ENCODE results near the gene ADARB1.

Gene ADARB1

DNA sequence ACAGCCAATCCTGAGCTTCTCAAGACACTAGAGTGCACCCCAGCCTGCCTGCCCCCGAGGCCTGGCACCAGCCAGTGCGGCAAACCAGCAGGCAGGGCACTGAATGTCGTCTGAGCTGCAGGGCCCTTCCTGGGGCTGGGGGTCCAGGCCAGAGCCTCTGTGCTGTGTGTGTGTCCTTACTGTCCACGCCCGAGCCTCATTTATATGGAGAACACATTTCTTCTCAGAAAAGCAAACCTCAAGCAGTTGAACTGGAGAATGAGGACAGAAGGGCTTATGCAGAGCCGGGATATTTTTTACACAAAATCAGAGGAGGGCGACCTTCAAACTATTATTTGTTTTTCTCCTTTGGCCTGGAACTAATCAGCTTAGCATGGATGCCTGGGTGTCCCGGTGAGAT lies 160.6 kb downstream of the ADARB1 start:
- no peak for DNase-seq

- no peak for DNase-seq
These were observed 161.1 kb downstream of the ADARB1 start for GRCh38 chr21:45235488-45235887.

DNA sequence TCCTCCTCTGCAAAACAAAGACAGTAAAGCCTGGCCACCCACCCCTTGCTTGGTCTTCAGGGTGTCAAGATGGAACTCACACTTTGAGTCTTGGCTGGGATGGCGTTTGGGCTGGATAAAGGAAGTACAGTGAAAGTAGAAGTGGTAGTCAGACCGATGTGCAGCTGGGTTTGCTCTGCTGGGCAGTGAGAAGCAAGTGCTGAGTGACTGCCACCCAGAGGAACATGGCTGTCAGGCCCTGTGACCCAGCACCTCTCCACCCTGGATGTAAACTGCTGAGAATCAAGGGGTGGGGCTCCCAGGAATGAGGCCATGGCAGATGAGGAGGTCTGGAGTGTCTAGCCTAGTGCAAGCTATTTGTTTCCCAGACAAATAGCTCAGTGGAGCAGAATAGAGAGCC lies 162.1 kb downstream of the ADARB1 start:
- no peak for DNase-seq

GRCh38 chr21:45237401-45237800 lies 163.0 kb downstream of the ADARB1 start:
- DNase-seq: no peak

- DNase-seq: no peak
These were observed 167.0 kb downstream of the ADARB1 start for GRCh38 chr21:45241357-45241756.

DNA sequence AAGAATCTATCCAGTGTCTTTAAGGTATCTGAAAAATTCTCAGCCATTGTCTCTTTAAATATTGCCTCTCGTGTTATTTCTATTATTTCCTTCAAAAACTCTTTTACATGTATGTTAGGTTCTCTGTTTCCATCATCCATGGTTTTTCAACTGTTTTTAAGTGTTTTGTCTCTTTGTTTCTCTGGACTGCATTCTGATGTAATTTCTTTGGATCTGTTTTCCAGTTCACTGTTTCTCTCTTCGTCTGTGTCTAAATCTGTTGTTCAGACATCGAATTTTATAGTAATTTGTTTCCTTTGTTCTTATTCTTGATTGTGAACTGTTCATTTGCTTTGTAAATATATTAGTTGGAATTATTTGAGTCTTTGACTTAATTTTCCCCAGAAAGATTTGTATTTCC lies 169.2 kb downstream of the ADARB1 start:
- no peak for DNase-seq

DNA sequence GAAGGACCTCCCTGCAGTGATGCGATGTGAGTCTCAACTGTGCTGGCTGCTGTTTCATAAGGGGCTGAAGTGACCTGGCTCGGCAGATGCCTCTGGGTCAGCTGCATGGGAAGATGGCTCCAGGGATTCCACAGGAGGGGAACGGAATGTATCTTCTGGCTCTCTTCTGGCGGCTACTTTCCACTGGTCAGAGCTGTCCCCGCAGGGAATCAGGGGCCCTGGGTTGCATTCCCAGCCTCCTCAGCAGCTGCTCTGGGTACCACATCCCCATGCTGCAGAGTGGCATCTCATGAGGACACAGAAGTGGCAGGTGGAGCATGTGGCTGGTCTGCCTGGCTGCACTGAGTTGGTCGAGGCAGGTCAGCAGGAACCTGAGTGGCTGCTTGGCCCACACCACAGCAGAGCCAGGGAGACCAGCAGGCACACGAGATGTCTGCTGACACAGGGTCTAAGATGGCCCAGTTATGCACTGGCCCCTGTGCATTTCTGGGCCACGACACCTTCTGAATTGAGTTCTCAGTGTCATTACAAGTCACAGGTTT lies 170.5 kb downstream of the ADARB1 start:
- DNase-seq: no peak

DNA sequence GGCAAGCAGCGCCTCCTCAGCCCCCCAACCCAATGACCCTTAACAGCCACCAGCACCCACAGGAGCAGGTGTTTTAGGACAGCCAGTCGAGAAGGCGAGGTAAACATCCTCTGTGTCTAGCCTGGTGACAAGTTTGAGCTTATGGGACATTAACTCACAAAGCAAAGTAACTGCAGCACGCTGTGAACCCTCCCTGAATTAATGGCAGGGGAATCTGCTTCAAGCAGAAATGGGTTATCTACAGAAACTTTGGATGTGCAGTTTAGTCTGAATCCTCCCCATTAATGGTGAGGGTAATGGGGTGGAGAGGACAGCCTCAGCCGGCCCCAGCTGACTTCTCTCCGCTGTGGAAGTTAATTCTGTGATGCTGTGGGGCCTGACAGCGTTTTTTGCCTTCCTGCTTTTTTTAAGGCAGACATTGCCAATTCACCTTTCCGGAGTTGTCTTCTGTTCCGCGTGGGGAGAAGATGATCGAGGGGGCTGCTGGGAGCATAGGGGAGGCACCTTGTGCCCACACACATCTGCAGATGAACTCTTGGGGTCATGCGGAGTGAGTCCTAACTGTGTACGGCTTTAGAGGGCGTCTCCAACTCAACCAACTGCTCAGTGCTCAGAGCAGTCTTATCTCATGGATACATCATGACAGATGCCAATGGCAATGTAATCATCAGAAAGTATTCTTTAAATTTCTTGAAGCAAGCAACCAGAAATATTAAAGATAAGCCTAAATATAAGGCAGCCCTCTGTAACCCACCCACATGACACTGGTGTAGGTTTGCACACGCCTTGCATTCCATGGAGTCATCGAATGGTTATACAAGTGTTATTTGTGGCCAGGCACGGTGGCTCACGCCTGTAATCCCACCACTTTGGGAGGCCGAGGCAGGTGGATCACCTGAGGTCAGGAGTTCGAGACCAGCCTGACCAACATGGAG lies 172.3 kb downstream of the ADARB1 start:
- no peak for DNase-seq

GRCh38 chr21:45248301-45248892 lies 174.0 kb downstream of the ADARB1 start:
- DNase-seq: no peak

DNA sequence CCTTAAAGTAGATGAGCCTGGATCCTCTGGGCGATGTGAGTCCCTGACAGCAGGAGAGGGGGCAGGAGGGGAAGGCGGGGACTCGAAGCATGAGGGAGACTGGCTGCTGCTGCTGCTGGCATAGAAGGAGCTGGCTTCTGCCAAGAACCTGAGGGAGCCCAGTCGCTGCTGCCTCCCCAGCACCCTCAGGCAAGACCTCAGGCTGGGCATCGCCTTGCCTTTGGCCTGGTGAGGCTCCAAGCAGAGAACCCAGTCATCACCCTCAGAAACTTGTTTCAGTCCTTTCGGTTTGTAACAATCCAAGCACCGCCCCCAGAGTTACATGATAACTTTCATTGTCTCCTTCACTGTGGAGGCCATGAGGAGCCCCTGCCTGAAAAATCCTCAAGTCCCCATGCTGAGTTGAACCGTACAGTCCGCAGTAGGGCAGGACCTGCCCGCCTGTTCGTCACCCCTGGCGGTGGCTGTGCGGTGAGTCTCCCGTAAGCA lies 174.6 kb downstream of the ADARB1 start:
- no peak for DNase-seq

DNA sequence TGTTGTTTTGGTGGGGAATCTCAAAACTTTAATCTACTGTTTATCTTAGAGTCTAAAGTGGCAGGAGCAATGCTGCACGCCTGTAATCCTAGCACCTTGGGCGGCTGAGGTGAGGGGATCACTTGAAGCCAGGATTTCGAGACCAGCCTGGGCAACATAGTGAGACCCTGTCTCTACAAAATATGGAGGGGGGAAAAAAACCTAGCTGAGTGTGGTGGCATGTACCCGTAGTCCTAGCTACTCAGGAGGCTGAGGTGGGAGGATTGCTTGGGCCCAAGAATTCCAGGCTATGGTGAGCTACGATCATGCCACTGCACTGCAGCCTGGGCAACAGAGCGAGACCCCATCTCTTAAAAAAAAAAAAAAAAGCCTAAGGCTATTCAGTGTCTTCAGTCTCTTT lies 175.2 kb downstream of the ADARB1 start:
- DNase-seq: no peak

GRCh38 chr21:45250272-45250671 lies 175.9 kb downstream of the ADARB1 start:
- DNase-seq: no peak

DNA sequence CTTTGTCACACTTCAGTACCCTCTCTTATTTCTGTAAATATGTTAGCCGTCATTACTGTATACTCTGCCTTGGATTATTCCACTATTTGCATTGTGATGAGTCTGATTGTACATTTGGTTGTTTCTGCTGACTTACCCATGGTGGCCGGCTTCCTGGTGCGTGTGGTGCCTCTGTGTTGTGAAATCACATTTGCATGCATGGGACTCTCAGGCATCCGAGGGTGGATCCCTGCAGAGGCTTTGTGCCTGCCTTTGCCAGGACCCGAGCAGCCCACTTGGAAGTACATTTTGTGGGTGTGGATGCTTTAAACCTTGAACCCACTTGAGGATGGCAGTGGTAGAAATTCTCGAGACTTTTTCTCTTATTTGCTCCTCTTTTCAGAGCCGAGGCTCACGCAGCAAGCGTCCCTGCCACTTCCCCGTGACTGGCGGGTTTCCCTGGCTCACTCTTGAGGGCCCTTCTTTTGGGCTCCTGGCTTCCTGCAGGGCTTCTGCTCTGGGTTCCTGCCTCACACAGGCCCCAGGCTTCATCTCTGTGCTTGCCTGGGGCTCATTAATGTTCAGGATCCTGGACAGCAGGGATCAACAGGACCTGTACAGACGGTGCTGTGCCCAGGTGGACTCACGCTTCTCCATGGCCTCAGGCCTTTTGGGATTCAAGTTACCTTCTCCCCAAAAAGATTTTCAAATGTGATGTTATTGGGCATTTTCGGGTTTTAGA lies 176.7 kb downstream of the ADARB1 start:
- no peak for DNase-seq

DNA sequence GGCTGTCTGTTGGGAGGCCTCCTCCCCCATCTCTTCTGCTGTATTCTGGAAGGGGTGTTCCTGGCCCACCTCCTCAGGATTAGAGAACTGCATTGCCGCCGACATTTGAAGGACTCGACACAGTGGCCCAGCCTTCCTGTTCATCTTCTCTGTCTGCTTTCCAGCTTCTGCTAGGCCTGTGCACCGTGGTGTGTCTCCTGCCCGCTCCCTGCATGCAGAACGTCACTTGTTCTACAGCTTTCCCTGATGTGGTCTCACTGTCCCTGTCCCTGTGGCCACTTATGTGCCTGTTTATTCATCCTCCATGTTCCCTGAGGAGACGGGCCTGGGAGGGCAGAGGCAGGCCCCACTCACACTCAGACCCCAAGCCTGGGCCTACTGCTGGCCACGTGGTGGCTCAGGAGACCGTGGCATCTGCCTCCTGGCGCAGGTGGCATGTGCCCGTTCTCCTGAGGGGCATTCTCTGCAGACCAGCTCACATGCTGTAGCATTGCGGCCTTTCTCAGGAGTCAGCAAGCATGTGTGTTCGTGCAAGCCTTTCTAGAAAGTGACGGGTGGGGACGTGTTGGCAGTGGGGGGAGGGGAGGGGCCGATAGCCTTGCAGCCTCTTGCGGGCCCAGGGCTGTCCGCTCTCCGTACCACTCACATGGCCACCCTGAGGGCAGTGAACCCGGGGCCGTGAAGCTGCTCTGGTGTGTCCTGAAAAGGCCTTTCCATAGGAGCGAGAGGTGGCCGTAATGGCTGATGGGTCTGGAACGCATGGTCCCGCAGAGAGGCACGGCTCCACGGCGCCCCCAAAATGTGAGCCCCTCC lies 177.5 kb downstream of the ADARB1 start:
- DNase-seq: no peak

GRCh38 chr21:45252448-45252925 lies 178.1 kb downstream of the ADARB1 start:
- no peak for DNase-seq

GRCh38 chr21:45253180-45253579 lies 178.8 kb downstream of the ADARB1 start:
- DNase-seq: no peak

- DNase-seq: no peak
These were observed 179.5 kb downstream of the ADARB1 start for GRCh38 chr21:45253633-45254459.

GRCh38 chr21:45254460-45254930 lies 180.1 kb downstream of the ADARB1 start:
- DNase-seq: no peak

DNA sequence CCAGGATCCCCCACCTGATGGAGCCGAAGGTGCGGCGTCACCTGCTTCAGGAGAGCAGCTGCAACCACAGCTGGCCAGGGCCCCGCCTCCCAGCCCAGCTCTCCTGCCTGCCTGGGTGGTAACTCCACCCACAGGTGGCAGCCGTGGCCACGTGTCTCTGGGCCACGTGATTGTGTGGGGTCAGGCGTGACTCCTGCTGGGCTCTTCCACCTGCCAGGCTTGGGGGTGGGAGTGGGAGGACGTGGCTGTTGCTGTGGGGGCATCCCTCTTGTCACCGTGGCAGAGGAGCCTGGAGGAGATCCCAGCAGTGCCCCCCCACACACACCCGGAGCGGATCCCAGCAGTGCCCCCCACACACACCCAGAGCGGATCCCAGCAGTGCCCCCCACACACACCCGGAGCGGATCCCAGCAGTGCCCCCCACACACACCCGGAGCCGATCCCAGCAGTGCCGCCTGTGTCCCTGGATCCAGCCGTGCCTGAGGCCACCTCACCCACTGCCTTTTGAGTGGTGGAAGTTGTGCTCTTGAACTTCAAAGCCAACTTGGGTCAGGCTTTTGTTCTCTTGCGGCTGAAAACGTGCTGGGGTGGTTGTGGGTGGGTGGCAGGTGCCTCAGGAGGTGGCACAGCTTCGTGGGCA lies 181.1 kb downstream of the ADARB1 start:
- peak; percentile 4 for DNase-seq

GRCh38 chr21:45256021-45256911 lies 181.9 kb downstream of the ADARB1 start:
- DNase-seq: no peak

All from NCI-H1092 (cell line).